BJ (cell line): ENCODE measurements around the gene SYNJ2. TPM values are rescaled to one million over a fixed set of nuclear protein-coding genes. Genes with fewer than 3 reads are reported as not detected.

Experiments
- CTCF ChIA-PET: fragments of 350-600 bp; formaldehyde crosslinking; extraction: SDS; loops from one replicate; lab custom pipeline; 2021; ENCODE audit warnings: antibody characterized with exemption, inconsistent platforms; lab: Yijun Ruan, JAX
- POLR2A ChIA-PET: fragments of 300-600 bp; sonication (Branson Sonifier 250); formaldehyde crosslinking; extraction: SDS; loops from one replicate; lab custom pipeline; 2021; ENCODE audit warnings: antibody characterized with exemption; lab: Charles Lee
- DNase-seq: peaks from one replicate; pipeline ENCODE4 v3.0.0-alpha.2; 2011; ENCODE audit warnings: low read depth
- H3K27me3 ChIP-seq: 2 replicates; pipeline ENCODE4 v1.6.0; 2011; ENCODE audit warnings: low read length; ENCODE audit not compliant: control insufficient read depth, insufficient read depth
- H3K36me3 ChIP-seq: 2 replicates; pipeline ENCODE4 v1.5.1; 2011; ENCODE audit warnings: low read length; ENCODE audit not compliant: control insufficient read depth, insufficient read depth
- H3K4me3 ChIP-seq: 2 replicates; pipeline ENCODE4 v1.5.1; 2011; ENCODE audit warnings: low read depth, mild to moderate bottlenecking, control low read depth, low read length
- polyA plus RNA-seq: library from polyadenylated mRNA; depleted of rRNA; stranded (reverse); fragments of >200 nt; gene quantifications from 2 replicates; pipeline ENCODE4 v1.2.3, GENCODE V29; 2011; rRNA removed
- small RNA-seq: library from RNA; depleted of rRNA; stranded (forward); fragments of <200 nt; gene quantifications from one replicate; pipeline ENCODE3, GENCODE V24; 2012; ENCODE audit warnings: low replicate concordance, low read depth; ENCODE audit not compliant: insufficient read length
- TF ChIP-seq, protein P1 (sequence below): IDR thresholded peaks from 2 replicates; pipeline ENCODE4 v1.5.1; 2011; ENCODE audit warnings: low read depth, mild to moderate bottlenecking, control low read depth, inconsistent platforms, low read length, moderate library complexity; ENCODE audit not compliant: insufficient read depth

SYNJ2 gene
- polyA plus RNA-seq, 1 experiment: 29.9 TPM

GRCh38 chr6:158125271-158125670 lies 143.6 kb downstream of the SYNJ2 start:
- Histone ChIP-seq H3K4me3 (no peak overlapping the region), H3K27me3 (no peaks in the 10 kb centered on the region), H3K36me3 (peaks cover 2% of the 10 kb centered on the region; the same call in 1 of the 2 replicates)
- TF ChIP-seq, protein P1, sequence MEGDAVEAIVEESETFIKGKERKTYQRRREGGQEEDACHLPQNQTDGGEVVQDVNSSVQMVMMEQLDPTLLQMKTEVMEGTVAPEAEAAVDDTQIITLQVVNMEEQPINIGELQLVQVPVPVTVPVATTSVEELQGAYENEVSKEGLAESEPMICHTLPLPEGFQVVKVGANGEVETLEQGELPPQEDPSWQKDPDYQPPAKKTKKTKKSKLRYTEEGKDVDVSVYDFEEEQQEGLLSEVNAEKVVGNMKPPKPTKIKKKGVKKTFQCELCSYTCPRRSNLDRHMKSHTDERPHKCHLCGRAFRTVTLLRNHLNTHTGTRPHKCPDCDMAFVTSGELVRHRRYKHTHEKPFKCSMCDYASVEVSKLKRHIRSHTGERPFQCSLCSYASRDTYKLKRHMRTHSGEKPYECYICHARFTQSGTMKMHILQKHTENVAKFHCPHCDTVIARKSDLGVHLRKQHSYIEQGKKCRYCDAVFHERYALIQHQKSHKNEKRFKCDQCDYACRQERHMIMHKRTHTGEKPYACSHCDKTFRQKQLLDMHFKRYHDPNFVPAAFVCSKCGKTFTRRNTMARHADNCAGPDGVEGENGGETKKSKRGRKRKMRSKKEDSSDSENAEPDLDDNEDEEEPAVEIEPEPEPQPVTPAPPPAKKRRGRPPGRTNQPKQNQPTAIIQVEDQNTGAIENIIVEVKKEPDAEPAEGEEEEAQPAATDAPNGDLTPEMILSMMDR: no peak
- POLR2A ChIA-PET: no interaction called here
- CTCF ChIA-PET: no interaction called here
- DNase-seq: no peak

GRCh38 chr6:158131926-158132325 lies 150.3 kb downstream of the SYNJ2 start:
- POLR2A ChIA-PET: no interaction called here
- CTCF ChIA-PET: interaction anchor here (0.6 to 2.5 kb wide), 9 partner anchors 9 to 817 kb away, joined by 3 to 14 read pairs (median 3); no protein-coding TSS in a partner anchor
- Histone ChIP-seq H3K36me3 (no peaks in the 10 kb centered on the region; the same call in 1 of the 2 replicates), H3K27me3 (no peaks in the 10 kb centered on the region), H3K4me3 (no peak overlapping the region)
- DNase-seq: no peak
- TF ChIP-seq, protein P1: peak; percentile 33

DNA sequence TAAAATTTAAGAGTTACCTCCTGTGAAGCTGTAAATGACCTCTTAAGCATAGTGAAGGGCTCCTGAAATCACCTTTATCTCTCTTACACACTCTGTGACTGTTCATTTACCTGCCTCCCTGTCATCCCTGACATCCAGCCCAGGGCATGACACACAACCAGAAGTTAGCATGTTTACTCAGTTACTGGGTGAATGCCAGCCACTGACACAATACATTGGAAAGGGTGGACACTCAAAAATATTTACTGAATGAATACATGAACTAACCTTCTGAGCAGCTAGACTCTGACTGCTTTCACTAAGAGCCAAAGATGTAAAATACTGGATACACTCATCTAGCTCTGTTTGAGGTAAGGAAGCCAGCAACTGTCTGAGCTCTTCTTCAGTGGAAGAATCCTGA lies 161.1 kb downstream of the SYNJ2 start:
- H3K36me3 ChIP-seq: peaks cover 2% of the 10 kb centered on the region

GRCh38 chr6:158143700-158144099 lies 162.0 kb downstream of the SYNJ2 start:
- ChIA-PET POLR2A (no interaction called here), CTCF (interaction anchor here (0.6 to 2.4 kb wide), 7 partner anchors 8 to 706 kb away, joined by 3 to 14 read pairs (median 3); no protein-coding TSS in a partner anchor)
- peaks cover 2% of the 10 kb centered on the region for H3K36me3 ChIP-seq

More for the DNA sequence above, 161.1 kb downstream of the SYNJ2 start:
- Histone ChIP-seq H3K27me3 (no peaks in the 10 kb centered on the region), H3K4me3 (no peak overlapping the region)
- TF ChIP-seq, protein P1: no peak
- CTCF ChIA-PET: interaction anchor here (0.6 to 2.4 kb wide), 7 partner anchors 8 to 699 kb away, joined by 3 to 14 read pairs (median 3); no protein-coding TSS in a partner anchor
- POLR2A ChIA-PET: no interaction called here
- peak; percentile 63 for DNase-seq

More at GRCh38 chr6:158143700-158144099, 162.0 kb downstream of the SYNJ2 start:
- Histone ChIP-seq H3K4me3 (no peak overlapping the region), H3K27me3 (no peaks in the 10 kb centered on the region)
- TF ChIP-seq, protein P1: 0 out of 2 replicates have a peak, but pooled peaks have one; percentile 19
- no peak for DNase-seq

Small RNAs within 50 kb of the gene (small RNA-seq; reads per million reads assigned to genes)
- gene RNU6-786P: not detected

Other genes starting within 250 kb of the SYNJ2 start
- 74.8 and 75.1 TPM in 2 replicates for gene SNX9, start 158.6 kb upstream of the SYNJ2 start, polyA plus RNA-seq
- 6.1 and 10.9 TPM in 2 replicates for gene SERAC1, start 186.4 kb downstream of the SYNJ2 start, polyA plus RNA-seq
- gene GTF2H5, start 186.5 kb downstream of the SYNJ2 start, polyA plus RNA-seq: 4.9 and 15.4 TPM in 2 replicates